HCT116 (cell line): ENCODE data around the gene SLC17A5. TPM values are rescaled to one million over a fixed set of nuclear protein-coding genes. Genes with fewer than 3 reads are reported as not detected.

ENCODE experiments used
- ATAC-seq: fragments of 200-7000 bp; cut with Tn5 transposase; 2 replicates; pipeline ENCODE4 v1.9.1; 2020; ENCODE audit warnings: mild to moderate bottlenecking, moderate library complexity
- BruUV-seq: library from RNA; stranded (reverse); fragments of 400-500 nt; replicated peaks from 2 replicates; lab custom pipeline; 2021; lab: Mats Ljungman, UMichigan
- CTCF ChIA-PET: fragments of 300-600 bp; sonication (Branson Sonifier 250); formaldehyde crosslinking; loops from one replicate; lab custom pipeline; 2021; ENCODE audit warnings: antibody characterized with exemption; lab: Charles Lee
- POLR2A ChIA-PET: fragments of 300-600, 350-600 bp; sonication (Branson Sonifier 250); formaldehyde crosslinking; loops from one replicate; lab custom pipeline; 2021; ENCODE audit warnings: antibody characterized with exemption; lab: Charles Lee
- RAD21 ChIA-PET, 2 experiments: fragments of 300-600 bp; sonication (Branson Sonifier 250); formaldehyde crosslinking; loops; one replicate each; lab custom pipeline; 2023; ENCODE audit warnings: low total read pairs in 2 of 2; ENCODE audit not compliant: uncharacterized antibody in 2 of 2, unreplicated experiment in 2 of 2, low non-redundant PET in 1 of 2; lab: Charles Lee
- DNase-seq: peaks from one replicate; pipeline ENCODE4 v3.0.0-alpha.2; 2010; ENCODE audit warnings: low read depth, low spot score
- H2AFZ ChIP-seq: fragments of 200-600 bp; shearing (Covaris generic), sonication (generic); 2 replicates; pipeline ENCODE4 v1.6.1; 2017; ENCODE audit warnings: low read depth, mixed run types, mixed read lengths, antibody characterized with exemption, low read length; ENCODE audit not compliant: poor library complexity, severe bottlenecking
- H3K27ac ChIP-seq: 2 replicates; pipeline ENCODE4 v1.5.1; 2012; ENCODE audit warnings: low read depth, low read length
- H3K27me3 ChIP-seq: fragments of 200-600 bp; sonication (generic); 2 replicates; pipeline ENCODE4 v1.6.1; 2016; ENCODE audit warnings: mixed run types, low read length, mixed read lengths; ENCODE audit not compliant: insufficient read depth
- H3K36me3 ChIP-seq, 2 experiments: fragments of 200-500 bp in 1 of 2; fragments of 200-600 bp in 1 of 2; sonication (Bioruptor generic) in 1 of 2; sonication (generic) in 1 of 2; 2 replicates each; pipeline versions ENCODE4 v1.5.1 to v1.6.1; 2014 to 2016; ENCODE audit warnings: low read length in 2 of 2, inconsistent platforms in 1 of 2, mixed read lengths in 1 of 2, mixed run types in 1 of 2; ENCODE audit not compliant: insufficient read depth in 2 of 2, control insufficient read depth in 1 of 2
- H3K4me1 ChIP-seq, 2 experiments: fragments of 200-600 bp in 1 of 2; sonication (generic) in 1 of 2; 2 replicates each; pipeline versions ENCODE4 v1.5.1 to v1.6.1; 2012 to 2017; ENCODE audit warnings: low read length in 2 of 2, inconsistent platforms in 1 of 2, mild to moderate bottlenecking in 1 of 2, mixed read lengths in 1 of 2, mixed run types in 1 of 2, moderate library complexity in 1 of 2; ENCODE audit not compliant: insufficient read depth in 2 of 2, control insufficient read depth in 1 of 2
- H3K4me2 ChIP-seq: fragments of 200-600 bp; sonication (generic); 2 replicates; pipeline ENCODE4 v1.6.1; 2017; ENCODE audit warnings: mixed run types, low read length, mixed read lengths
- H3K4me3 ChIP-seq, 2 experiments: fragments of 200-600 bp in 1 of 2; sonication (generic) in 1 of 2; replicated peaks in 1 of 2; 2 replicates each; pipeline ENCODE4 v1.5.1; 2011 to 2016; ENCODE audit warnings: low read length in 2 of 2, control low read depth in 1 of 2, low read depth in 1 of 2, mild to moderate bottlenecking in 1 of 2, mixed read lengths in 1 of 2, mixed run types in 1 of 2
- H3K79me2 ChIP-seq: fragments of 200-600 bp; sonication (generic); 2 replicates; pipeline ENCODE4 v1.6.1; 2017; ENCODE audit warnings: mild to moderate bottlenecking, mixed run types, low read length, moderate library complexity, mixed read lengths; ENCODE audit not compliant: insufficient read depth
- H3K9ac ChIP-seq: fragments of 200-600 bp; sonication (generic); 2 replicates; pipeline ENCODE4 v1.6.1; 2016; ENCODE audit warnings: low read length, mixed read lengths
- H3K9me2 ChIP-seq: fragments of 200-600 bp; sonication (generic), shearing (Covaris generic); 2 replicates; pipeline ENCODE4 v1.6.1; 2017; ENCODE audit warnings: mixed run types, mild to moderate bottlenecking, moderate library complexity; ENCODE audit not compliant: insufficient read depth
- H3K9me3 ChIP-seq, 2 experiments: fragments of 200-500 bp in 1 of 2; fragments of 200-600 bp in 1 of 2; sonication (Bioruptor generic) in 1 of 2; sonication (generic) in 1 of 2; 2 replicates each; pipeline ENCODE4 v1.6.1; 2014 to 2017; ENCODE audit warnings: low read length in 2 of 2, mixed read lengths in 2 of 2, inconsistent platforms in 1 of 2, low read depth in 1 of 2, mild to moderate bottlenecking in 1 of 2, mixed run types in 1 of 2, moderate library complexity in 1 of 2; ENCODE audit not compliant: control insufficient read depth in 1 of 2, insufficient read depth in 1 of 2
- H4K20me1 ChIP-seq: fragments of 200-600 bp; sonication (generic), shearing (Covaris generic); 2 replicates; pipeline ENCODE4 v1.6.1; 2017; ENCODE audit warnings: mixed run types, mild to moderate bottlenecking, moderate library complexity; ENCODE audit not compliant: insufficient read depth
- CBX3 ChIP-seq: IDR thresholded peaks from 2 replicates; pipeline ENCODE4 v1.6.1; 2012; ENCODE audit warnings: low read depth
- EGR1 ChIP-seq: IDR thresholded peaks from 2 replicates; pipeline ENCODE4 v1.6.1; 2012; ENCODE audit warnings: low read depth
- EZH2 ChIP-seq: fragments of 200-600 bp; sonication (generic); IDR thresholded peaks from 2 replicates; pipeline ENCODE4 v1.6.1; 2017; ENCODE audit warnings: antibody characterized with exemption, mixed run types
- FOSL1 ChIP-seq: IDR thresholded peaks from 2 replicates; pipeline ENCODE4 v1.6.1; 2012; ENCODE audit warnings: low read depth
- MAX ChIP-seq: IDR thresholded peaks from 2 replicates; pipeline ENCODE4 v1.6.1; 2012
- RAD21 ChIP-seq: IDR thresholded peaks from 2 replicates; pipeline ENCODE4 v1.6.1; 2012; ENCODE audit warnings: low read depth, mild to moderate bottlenecking
- SP1 ChIP-seq: IDR thresholded peaks from 2 replicates; pipeline ENCODE4 v1.6.1; 2012; ENCODE audit warnings: low read depth
- intact Hi-C: fragments of 100-400 bp; cut with micrococcal nuclease; formaldehyde crosslinking; loops from 2 replicates; pipeline ENCODE4 v1.10.0; 2022
- total RNA-seq: library from RNA; stranded (reverse); gene quantifications from one replicate; pipeline ENCODE4 v1.2.1, GENCODE V29; 2021; ENCODE audit not compliant: unreplicated experiment

The SLC17A5 gene
- total RNA-seq, 1 experiment from 2014 or later, result 17.0 TPM

GRCh38 chr6:73580247-73581149, 73.3 kb downstream of the SLC17A5 start (continued):
- TF ChIP-seq EZH2, result no peak
- TF ChIP-seq MAX, result no peak; the same call in none of the 2 replicates
- peak; percentile 93 for TF ChIP-seq SP1
- peak; percentile 98 for TF ChIP-seq FOSL1
- peak; percentile 52; the same call in 1 of the 2 replicates for TF ChIP-seq RAD21

- peaks cover 52 to 54% of the 10 kb centered on the region in 2 experiments for H3K4me1 ChIP-seq
- no peak overlapping the region for H2AFZ ChIP-seq
- no peaks in the 10 kb centered on the region for H3K27me3 ChIP-seq
- TF ChIP-seq EGR1 (no peak), CBX3 (no peak), MAX (peak; percentile 32; the same call in 1 of the 2 replicates)
- ChIA-PET CTCF (interaction anchor here (0.8 to 1.4 kb wide), 4 partner anchors 13 to 73 kb away, joined by 4 to 6 read pairs (median 4); no protein-coding TSS in a partner anchor), POLR2A (interaction anchor here (0.7 to 4.9 kb wide), 12 partner anchors 10 to 118 kb away, joined by 3 to 68 read pairs (median 4); partner anchors contain the start of genes EEF1A1 and MTO1), RAD21 (interaction anchor here (0.5 to 1.4 kb wide), 5 partner anchors 18 to 66 kb away, joined by 3 to 4 read pairs (median 3); partner anchors contain the start of gene EEF1A1 (in 1 of the 2))
- peak overlapping the region; percentile 97 for H3K27ac ChIP-seq
- no peaks in the 10 kb centered on the region for H3K9me3 ChIP-seq
- H3K79me2 ChIP-seq, result no peaks in the 10 kb centered on the region
- peak; percentile 62 for DNase-seq
- H3K9me2 ChIP-seq, result no peaks in the 10 kb centered on the region
- peak; percentile 57 for ATAC-seq
- no peaks in the 10 kb centered on the region for H4K20me1 ChIP-seq
- H3K9ac ChIP-seq, result peak overlapping the region; percentile 81
- H3K36me3 ChIP-seq, result no peaks in the 10 kb centered on the region
- H3K4me3 ChIP-seq, result peak overlapping the region in 1 of 2 experiments; percentile 52; a peak in 1 of 4 replicates
- H3K4me2 ChIP-seq, result peak overlapping the region; percentile 82
- intact Hi-C loops, result loop anchor here (1.0 to 5.0 kb wide), 2 partner anchors 59 to 72 kb away; partner anchors contain the start of genes EEF1A1 and SLC17A5
- BruUV-seq, result TSS peak; percentile 82
Observed at GRCh38 chr6:73579851-73580246, 73.9 kb downstream of the SLC17A5 start.
